GM19372 (cell line): Measurements from ENCODE around the gene RTRAF.
A peak's percentile ranks its signal among the peaks of the same experiment; 100 is the strongest.

Experiments
- ATAC-seq: cut with Tn5 transposase; IDR thresholded peaks from one replicate; pipeline ENCODE4 v1.9.1; 2021; ENCODE audit warnings: mild to moderate bottlenecking, low read depth, moderate library complexity; ENCODE audit not compliant: unreplicated experiment

The RTRAF gene

DNA sequence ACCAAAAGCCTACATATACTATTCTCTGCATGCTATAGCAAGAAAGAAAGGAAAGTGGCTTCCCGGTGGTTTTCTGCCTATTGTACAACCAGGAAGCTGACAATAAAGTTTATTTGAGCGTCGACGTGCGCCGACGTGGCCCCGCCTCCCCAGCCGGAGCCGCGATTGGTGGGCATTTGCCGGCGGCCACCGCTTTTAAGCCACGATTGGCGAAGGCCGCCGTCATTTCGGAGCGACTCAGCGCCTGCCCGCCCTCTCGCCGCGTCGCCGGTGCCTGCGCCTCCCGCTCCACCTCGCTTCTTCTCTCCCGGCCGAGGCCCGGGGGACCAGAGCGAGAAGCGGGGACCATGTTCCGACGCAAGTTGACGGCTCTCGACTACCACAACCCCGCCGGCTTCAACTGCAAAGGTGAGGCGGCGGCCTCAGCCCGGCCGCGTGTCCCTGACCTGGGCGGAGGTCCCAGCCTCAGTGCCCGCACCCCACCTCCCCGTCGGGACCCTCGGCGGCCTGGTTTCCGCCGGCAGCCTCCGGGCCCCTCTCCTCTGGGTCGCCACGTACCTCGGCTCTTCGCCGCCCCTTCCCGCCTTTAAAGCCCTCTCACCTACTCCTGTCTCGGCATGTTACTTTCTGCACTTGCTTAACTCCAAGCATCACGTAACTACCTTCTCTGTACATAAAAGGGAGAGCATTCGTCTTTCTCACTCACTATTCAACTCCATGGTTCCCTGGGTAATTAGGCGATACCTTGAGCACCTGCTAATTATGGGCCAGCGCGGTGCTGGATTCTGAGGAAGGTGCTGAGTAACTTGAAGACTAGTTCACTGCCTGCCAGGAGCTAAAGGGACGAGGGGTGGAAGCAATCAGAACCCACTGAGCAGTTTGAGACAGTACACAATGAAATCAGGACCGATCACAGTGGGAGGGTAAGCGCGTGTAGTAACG, at the start of gene RTRAF:
Gene RTRAF, plus strand, starts transcription at position 254 of the 942 bp plus-strand sequence. Its CDS starts 94 bp downstream, at position 348.
- peak; percentile 95 for ATAC-seq

DNA sequence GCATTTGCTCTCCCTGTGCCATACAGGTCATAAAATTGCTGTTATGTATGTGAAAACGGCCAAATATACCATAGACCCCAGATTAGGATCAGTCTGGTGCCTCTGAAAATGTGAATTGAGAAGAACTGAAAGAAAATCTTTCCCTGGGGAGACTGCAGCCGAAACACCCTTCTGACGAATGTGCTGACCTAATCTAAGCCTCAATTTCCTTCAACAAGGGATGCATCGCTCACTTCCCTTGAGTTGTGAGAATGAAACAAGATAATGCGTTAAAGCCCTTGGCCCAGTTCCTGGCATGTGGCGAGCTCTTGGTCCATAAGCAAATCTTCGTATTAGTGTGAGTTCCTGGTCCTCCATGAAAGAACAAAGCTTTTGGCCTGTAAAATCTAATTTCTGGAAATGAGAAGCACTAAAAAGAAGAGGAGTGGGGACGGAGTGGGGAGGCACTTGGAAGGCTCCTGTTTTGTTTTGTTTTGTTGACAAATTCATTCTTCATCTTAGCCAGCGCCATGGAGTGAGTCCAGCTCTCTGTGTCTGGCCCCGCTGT, 49.5 kb upstream of the RTRAF start:
- ATAC-seq = no peak

DNA sequence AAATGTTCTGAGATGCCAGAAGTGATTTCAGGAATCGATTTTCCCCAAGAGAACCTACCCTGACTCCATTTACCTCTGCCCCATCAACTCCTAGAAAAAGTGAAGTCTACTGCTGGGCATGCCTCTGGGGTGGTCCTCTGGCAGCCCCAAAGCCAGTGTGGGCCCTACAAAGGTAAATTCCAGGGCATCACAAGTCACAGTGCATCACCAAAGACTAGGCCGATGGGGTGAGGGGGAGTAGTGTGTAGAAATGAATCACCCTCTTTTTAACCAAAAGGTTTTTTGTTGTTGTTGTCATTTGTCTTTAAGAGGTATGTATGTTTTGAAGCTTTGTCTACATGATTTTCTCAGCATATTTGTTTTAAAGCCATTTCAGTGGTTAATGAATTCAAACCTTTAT, 46.4 kb upstream of the RTRAF start:
- ATAC-seq = no peak

DNA sequence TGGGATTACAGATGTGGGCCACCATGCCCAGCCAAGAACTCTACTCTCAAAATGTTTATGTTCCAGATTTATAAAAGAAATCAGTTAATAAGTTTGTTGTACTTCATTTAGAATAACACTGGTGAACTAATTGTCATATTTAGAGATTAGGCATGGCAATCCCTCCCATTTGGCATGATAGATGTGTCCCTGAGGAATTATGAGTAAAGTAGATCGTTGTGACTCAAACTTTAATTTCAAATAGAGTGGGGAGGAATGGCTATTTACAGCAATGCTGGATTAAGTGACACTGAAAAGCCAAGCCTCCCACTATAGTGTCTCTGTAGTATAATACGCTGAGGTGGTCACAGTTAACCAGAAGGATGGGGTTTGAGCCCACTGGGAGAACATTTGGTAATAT, 39.3 kb upstream of the RTRAF start:
- no peak for ATAC-seq

DNA sequence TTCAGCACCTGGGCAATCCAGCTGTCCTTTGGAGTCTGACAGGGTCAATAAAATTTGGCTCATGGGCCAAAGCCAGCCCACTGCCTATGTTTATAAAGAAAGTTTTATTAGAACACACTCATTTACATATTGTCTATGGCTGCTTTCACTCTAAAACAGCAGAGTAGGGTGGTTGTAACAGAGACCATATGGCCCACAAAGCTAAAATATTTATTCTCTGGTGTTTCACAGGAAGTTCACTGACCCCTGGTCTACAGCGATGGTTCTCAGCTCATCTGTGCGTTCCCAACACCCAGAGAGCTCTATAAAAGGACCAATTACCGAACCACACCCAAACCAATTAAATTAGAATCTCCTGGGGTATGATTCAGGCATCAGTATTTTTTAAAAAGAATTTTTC, 37.7 kb upstream of the RTRAF start:
- no peak for ATAC-seq

DNA sequence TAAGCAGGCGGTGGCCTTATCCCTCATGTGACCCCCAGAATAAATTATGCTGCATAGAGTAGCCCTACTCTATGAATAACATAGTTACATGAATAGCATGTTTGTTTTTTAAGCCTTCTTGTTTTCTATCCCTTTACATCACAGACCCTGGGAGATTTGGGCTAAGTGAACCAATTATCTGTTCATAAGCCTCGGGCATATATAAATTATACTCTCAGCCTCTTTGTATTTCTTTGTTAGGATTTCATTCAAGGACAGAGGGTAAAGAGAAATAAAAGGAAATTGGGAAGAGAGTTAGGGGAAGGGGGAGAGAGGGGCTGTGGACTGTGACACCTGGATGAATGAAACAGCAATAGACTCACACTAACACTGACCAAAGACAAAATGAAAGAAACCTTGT, 35.3 kb upstream of the RTRAF start:
- no peak for ATAC-seq

DNA sequence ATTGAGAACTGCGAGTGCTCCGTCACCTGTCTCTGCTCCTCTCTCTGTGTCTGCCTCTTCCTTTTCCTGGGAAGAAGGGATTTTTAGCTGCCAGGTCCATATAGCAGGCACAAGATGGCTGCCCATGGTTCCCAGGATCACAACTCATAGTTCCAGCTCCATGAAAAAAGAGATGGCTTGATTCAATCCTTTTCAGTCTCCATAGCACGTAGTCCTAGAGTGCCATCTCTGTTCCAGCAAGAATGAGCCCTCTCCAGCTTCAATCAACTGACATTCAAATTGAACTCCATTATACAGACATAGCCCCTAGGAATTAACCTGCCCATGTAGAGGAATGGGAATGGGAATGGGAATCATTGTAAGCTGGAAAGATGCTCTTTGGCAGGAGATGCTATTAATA, 34.7 kb upstream of the RTRAF start:
- no peak for ATAC-seq

DNA sequence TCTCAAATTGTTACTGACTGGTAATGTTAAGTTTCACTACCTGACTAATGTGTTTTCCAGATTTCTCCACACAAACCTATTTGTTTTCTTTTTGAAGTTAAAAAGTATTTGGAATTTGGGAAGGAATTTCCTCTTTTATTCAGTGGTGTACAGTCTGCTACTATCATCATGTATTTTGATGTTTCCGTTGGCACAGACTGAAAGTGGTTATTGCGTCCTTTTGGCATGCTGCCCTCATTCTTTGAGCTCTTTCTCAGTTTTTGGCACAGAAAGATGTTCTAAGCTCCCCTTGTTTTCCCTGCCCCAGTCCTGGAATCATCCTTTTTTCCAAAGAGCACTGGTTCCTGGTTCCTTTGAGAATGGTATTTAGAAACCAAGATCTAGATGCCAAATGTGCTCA, 31.4 kb upstream of the RTRAF start:
- ATAC-seq = no peak

DNA sequence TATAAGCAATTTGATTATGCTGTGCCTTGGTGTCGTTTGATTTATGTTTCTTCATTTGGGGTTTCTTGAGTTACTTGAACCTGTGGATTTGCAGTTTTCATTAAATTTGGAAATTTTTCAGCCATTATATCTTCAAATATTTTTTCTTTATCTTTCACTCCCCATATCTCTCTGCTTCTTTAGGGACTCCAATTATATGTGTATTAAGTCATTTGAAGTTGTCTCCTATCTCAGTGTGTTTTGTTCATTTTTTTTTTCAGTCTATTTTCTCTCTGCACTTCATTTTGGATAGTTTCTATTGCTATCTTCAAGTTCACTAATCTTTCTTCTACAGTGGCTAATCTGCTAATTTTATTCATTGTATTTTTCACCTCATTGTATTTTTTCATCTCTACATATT, 29.4 kb upstream of the RTRAF start:
- no peak for ATAC-seq

DNA sequence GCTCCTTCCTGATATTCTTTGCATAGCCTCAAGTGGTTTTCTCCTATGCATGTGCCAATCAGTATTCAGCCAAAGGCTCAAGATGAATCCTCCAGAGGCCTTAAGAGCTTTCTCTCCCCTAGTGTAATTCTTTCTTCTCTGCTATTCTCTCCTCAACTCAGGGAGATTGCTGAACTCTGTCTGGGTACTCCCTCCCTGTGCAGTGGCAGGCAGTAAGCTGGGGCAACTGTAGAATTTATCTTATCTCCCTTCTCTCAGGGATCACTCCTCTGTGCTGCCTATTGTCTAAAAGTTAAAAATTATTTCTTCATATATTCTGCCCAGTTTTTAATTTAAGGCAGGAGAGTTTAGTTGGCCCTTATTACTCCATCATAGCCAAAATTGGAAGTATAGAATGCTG, 28.5 kb upstream of the RTRAF start:
- no peak for ATAC-seq

DNA sequence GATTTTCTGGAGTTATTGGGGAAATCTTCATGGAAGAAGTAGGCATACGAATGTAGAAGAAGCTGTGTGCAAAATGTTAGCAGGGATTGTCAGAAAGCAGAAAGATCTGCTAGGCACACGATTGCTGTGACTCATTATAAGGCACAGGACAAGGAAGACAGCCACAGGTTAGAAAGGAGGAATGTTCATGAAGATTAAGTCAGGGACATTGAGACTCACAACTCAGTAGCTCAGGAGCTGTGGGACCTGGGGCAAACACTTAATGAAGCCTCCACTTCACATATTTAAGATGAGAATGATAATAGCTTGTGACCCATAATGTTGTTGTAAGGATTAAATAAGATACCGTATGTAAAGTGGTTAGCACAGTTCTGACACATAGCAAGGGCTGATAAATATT, 26.6 kb upstream of the RTRAF start:
- ATAC-seq = no peak

DNA sequence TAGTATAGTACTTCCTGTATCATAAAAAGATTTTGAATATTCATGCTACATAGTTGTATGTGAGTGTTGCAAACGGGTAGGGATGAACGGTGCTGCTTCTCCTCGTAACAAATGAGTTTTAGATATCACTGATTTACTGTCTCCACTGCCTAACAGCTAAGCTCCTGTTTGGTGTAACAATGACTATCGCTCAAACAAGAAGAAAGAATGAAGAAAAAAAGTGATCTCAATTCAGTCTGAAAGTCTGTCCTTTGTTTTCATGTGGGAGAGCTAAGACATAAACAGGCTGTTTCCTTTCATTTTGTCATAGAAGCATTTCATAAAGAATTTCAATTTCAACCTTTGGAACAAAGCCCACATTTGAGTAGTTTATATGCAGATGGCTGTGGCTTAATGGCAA, 26.1 kb upstream of the RTRAF start:
- ATAC-seq = no peak

DNA sequence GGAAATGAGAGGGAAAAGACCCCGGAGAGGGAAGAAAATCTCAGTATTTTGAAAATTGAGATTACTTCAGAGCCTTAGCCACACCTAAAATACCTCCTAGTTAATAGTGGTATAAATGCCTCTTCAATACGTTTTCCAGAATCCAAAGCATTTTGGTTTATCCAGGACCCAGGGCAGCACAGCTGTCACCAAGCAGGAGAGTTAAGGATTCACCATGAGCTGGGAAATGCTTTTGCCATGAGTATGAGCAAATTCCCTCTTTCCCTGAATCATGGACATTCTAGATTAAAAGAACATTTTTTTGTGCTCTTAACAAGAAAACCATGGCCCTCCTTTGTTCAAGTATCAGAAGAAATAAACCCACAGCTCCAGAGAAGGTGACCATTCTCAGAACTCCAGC, 21.8 kb upstream of the RTRAF start:
- no peak for ATAC-seq

DNA sequence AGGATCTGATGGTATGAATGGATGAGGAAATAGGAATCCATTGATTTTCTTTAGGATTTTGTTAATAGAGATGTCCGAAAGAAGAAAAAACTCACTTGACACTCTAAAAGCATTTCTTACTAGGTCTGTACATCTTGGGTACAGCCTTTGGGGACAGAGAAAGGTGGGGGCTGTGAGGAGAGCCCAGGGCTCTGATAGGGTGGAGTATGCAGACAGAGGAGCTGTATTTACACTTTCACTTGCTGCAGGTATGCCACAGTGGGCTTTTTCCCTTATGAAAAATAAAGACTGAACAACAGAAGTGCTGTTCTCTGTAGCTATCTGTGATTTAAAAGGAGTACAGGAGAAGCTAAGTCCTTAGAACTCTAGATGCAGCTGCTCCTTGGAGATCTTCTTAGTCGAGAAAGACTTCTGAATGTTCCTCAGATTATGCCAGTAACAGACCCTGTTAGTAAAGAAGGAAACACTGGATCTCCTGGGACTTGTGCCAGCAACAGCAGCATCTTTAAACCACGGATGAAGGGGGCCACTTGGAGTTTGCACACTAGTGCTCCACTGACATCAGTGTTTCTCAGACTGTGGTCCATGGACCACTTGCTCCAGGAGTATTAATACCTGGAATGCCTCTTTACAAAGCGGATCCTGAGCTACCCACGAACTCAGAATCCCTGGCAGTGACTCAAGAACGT, 19.4 kb upstream of the RTRAF start:
- no peak for ATAC-seq

DNA sequence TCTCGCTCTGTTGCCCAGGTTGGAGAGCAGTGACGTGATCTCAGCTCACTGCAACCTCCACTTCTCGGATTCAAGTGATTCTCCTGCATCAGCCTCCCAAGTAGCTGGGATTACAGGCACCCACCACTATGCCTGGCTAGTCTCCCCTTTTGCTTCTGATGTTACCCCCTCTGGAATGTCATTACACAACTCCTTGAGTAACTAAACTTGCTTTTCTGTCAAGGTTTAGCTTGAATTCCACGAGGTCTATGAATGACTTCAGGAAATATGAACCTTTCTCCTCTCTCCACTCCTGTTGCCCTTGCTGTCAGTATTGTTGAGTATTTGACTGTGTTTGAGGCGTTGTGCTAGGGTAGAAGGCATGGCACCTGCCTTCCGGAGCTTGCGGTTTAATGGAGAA, 16.8 kb upstream of the RTRAF start:
- ATAC-seq = no peak

DNA sequence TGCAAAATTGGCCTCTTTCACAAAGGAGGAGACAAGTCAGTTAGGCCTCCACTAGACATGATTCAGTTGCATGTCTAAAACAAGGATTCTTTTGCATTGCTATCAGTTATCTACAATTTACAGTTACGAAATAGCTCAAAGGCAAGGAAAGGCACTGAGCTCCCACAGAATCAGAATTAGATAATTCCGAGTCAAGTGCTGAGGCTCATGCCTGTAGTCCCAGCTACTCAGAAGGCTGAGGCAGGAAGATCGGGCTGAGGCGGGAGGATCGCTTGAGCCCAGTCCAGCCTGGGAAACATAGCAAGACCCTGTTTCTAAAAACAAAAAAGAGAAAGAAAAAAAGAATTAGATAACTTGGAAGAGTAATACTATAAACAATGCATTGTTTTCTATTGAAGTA, 12.3 kb upstream of the RTRAF start:
- ATAC-seq = no peak

DNA sequence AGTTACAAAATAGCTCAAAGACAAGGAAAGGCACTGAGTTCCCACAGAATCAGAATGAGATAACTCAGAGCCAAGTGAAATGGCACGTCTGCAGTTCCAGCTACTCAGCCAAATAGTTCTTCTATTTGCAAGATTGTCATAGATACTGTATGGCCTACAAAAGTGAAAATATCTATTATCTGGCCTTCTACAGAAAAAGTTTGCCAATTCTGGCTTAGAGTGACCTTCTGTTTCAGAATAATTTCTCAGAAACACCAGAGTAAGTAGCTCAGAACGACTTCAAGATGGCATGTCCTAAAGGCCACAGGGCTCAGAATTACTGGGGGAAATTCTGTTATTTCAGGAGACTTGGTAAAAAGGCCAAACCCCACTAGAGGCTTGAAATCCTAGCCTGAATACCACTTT, 10.7 kb upstream of the RTRAF start:
- ATAC-seq = no peak

DNA sequence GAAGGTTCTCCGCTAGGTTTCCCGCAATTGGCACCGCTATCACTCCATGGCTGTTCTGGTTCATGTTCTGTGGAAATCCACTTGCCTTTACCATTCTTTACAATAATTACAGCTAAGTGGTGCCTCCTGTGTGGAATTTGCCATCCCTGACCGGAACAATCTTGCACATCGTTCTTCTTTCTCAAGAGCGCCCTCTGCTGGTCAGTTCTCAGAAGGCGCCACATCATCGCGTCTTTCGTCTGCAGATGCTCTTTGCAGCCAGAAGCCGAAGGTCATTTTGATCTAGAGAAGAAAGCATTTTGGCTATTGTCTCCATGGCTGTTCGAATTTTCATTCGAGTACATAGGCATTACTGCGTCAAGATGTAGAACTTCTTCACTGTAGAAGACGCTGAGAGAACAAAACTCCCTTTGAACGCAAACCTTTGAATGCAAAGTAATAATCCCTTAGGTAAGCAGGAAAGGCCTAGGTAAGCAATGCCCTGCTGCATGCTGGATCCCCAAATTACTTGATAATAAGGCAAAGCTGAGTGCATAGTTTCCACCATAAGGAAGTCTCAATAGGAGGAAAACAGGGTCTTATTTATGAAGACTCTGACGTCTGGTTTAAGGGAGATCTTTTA, 10.1 kb upstream of the RTRAF start:
- peak; percentile 78 for ATAC-seq

DNA sequence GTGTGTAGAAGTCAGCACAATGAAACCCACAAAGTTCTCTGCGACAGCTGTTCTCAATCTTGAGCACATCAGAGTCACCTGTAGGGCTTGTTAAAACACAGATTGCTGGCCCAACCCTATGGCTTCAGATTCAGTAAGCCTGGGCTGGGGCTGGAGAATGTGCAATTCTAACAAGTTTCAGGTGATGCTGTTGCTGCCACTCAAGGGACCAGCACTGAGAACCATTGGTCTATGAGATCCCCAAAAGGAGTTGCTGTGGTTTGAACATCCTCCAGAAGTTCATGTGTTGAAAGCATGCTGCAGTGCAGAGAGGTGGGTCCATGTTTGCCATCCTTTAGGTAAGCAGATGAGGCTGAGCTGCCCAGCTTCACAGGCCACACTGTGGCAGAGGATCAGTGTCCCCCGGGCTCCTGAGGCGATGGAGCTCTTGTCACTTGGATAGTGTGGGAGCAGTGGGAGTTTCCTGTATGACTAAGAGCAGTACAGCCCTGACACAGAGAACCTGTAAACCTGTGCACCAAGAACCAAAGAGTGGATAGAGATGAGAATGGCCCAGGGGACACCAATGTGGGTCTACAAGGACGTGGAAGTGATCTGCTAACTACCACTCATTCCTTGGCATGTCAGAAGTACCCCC, 8.0 kb upstream of the RTRAF start:
- no peak for ATAC-seq

DNA sequence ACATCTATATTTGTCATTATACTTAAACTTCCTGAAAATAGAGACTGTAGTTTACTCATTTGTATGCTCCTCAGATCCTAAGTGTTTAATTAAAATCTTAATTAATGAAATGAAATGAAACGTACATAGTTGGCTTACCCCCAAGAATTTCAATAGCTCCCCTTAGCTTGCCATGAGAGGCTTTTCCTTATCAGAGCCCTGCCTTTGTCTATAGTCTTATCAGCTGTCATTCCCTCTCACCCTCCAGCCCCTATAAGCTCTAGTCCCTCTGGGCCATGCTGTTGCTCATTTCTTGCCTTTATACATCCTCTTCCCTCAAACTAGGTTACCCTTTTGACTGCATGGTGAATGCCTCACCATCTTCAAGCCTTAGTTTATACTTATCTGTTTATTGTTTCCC, 1.1 kb upstream of the RTRAF start:
- ATAC-seq = no peak

DNA sequence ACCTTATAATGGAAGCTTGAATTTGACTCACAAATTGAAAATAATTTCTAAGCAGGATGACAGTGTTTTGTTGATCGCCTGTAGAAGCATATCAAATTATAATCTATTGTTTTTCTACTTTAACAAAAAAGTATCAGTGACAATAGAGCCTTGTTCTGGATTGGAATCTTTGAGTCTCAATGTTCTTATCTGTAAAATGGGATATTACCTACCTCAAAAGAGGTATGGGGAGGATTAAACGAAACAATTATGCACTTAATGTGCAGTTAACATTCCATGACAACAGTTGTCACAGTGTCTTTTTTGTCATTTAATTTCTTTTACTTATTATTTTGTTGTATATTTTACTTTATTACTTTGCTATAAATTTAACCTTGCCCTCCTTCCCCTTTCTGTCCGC, 1.1 kb downstream of the RTRAF start:
- ATAC-seq = no peak
